Measurements from ENCODE around the gene STX16. TPM values are rescaled to one million over a fixed set of nuclear protein-coding genes. Genes with fewer than 3 reads are reported as not detected.
A peak's percentile ranks its signal among the peaks of the same experiment; 100 is the strongest.

The STX16 gene
- total RNA-seq, 1 experiment from 2014 or later: 89.1 TPM

DNA sequence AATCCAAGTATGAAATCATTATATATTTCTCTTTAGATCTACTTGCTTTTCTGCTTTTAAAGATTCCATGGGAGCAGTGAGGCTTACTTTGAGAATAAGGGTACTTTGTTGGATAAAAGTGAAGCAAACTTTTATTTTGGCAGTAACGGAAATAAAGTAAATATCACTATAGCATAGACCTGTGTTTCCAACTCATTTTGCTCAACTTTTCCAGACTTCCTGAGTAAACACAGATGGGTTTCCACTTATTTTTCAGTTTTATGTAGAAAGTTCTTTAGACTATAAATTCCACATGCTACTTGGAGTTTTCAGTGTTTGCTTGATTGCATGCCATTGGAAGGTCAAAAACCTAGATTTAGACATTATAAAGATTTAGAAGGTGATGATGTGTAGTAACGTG lies 6.2 kb downstream of the STX16 start:
- Mint-ChIP-seq H3K4me3 (peak overlapping the region; percentile 50), H3K27ac (peak overlapping the region; percentile 91), H3K4me1 (peaks cover 79% of the 10 kb centered on the region), H3K27me3 (ENCODE audit: low read depth) (no peaks in the 10 kb centered on the region), H3K9me3 (no peaks in the 10 kb centered on the region), H3K36me3 (peaks cover 11% of the 10 kb centered on the region)
- DNase-seq (ENCODE audit: low spot score): no peak
- ATAC-seq: no peak
- TF ChIP-seq, protein P1, sequence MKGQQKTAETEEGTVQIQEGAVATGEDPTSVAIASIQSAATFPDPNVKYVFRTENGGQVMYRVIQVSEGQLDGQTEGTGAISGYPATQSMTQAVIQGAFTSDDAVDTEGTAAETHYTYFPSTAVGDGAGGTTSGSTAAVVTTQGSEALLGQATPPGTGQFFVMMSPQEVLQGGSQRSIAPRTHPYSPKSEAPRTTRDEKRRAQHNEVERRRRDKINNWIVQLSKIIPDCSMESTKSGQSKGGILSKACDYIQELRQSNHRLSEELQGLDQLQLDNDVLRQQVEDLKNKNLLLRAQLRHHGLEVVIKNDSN (CRISPR knock-in tag; IDR thresholded peaks at IDR 0.05): no peak
- TF ChIP-seq, protein P2, sequence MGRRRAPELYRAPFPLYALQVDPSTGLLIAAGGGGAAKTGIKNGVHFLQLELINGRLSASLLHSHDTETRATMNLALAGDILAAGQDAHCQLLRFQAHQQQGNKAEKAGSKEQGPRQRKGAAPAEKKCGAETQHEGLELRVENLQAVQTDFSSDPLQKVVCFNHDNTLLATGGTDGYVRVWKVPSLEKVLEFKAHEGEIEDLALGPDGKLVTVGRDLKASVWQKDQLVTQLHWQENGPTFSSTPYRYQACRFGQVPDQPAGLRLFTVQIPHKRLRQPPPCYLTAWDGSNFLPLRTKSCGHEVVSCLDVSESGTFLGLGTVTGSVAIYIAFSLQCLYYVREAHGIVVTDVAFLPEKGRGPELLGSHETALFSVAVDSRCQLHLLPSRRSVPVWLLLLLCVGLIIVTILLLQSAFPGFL (CRISPR knock-in tag; IDR thresholded peaks at IDR 0.05; ENCODE audit: borderline replicate concordance): no peak
- TF ChIP-seq ZNF219 (CRISPR knock-in tag; IDR thresholded peaks at IDR 0.05; ENCODE audit: borderline replicate concordance) (no peak), GRHL2 (CRISPR knock-in tag; IDR thresholded peaks at IDR 0.05; ENCODE audit: insufficient replicate concordance, severe bottlenecking) (no peak)
- CTCF ChIA-PET: interaction anchor here (0.5 to 2.8 kb wide), 3 partner anchors 176 to 188 kb away, joined by 3 to 10 read pairs (median 3); no protein-coding TSS in a partner anchor
- POLR2A ChIA-PET: interaction anchor here (0.8 kb wide), 1 partner anchor 194 kb away, joined by 3 read pairs; no protein-coding TSS in a partner anchor

DNA sequence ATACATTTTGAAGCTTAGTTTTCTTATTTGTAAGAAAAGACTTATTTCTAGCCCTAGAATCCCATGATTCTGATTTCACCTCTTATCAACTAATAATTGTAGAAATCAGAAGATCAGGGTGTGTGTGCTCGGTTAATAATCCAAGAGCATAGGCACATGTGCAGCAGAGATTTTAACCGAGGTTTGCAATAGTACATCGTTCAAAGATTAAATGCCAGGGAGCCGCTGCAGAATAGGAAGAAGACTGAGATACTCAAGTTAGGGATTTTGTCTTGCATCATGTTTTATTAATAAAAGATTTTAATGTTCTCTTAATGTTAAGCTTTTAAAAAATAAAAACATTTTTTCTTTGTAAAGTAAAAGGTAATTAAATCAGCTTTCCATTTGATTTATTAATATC lies 6.9 kb downstream of the STX16 start:
- no peak for TF ChIP-seq TEAD1 (CRISPR knock-in tag; IDR thresholded peaks at IDR 0.05)
- no peak for TF ChIP-seq KAT7 (CRISPR knock-in tag; IDR thresholded peaks at IDR 0.05; ENCODE audit: borderline replicate concordance)
- TF ChIP-seq ZNF671 (CRISPR knock-in tag; IDR thresholded peaks at IDR 0.05): no peak
- no peak for TF ChIP-seq ETV6 (CRISPR knock-in tag; IDR thresholded peaks at IDR 0.05)
- TF ChIP-seq IRF2 (CRISPR knock-in tag; IDR thresholded peaks at IDR 0.05; ENCODE audit: borderline replicate concordance, low read depth): no peak
- TF ChIP-seq CREM (CRISPR knock-in tag; IDR thresholded peaks at IDR 0.05): no peak
- TF ChIP-seq, protein P3, sequence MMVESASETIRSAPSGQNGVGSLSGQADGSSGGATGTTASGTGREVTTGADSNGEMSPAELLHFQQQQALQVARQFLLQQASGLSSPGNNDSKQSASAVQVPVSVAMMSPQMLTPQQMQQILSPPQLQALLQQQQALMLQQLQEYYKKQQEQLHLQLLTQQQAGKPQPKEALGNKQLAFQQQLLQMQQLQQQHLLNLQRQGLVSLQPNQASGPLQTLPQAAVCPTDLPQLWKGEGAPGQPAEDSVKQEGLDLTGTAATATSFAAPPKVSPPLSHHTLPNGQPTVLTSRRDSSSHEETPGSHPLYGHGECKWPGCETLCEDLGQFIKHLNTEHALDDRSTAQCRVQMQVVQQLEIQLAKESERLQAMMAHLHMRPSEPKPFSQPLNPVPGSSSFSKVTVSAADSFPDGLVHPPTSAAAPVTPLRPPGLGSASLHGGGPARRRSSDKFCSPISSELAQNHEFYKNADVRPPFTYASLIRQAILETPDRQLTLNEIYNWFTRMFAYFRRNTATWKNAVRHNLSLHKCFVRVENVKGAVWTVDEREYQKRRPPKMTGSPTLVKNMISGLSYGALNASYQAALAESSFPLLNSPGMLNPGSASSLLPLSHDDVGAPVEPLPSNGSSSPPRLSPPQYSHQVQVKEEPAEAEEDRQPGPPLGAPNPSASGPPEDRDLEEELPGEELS (CRISPR knock-in tag; IDR thresholded peaks at IDR 0.05): no peak
- TF ChIP-seq PRRX2 (CRISPR knock-in tag; IDR thresholded peaks at IDR 0.05): no peak
- TF ChIP-seq MXD4 (CRISPR knock-in tag; IDR thresholded peaks at IDR 0.05; ENCODE audit: borderline replicate concordance): no peak
- H3K27ac Mint-ChIP-seq: peak overlapping the region; percentile 91; the same call in 1 of the 2 replicates
- no peaks in the 10 kb centered on the region for H3K9me3 Mint-ChIP-seq
- CTCF ChIA-PET: interaction anchor here (0.7 to 2.8 kb wide), 2 partner anchors 11 to 176 kb away, joined by 3 to 10 read pairs; no protein-coding TSS in a partner anchor
- H3K4me1 Mint-ChIP-seq: peaks cover 80% of the 10 kb centered on the region
- POLR2A ChIA-PET: interaction anchor here (1.4 kb wide), 1 partner anchor 11 kb away, joined by 7 read pairs; no protein-coding TSS in a partner anchor
- DNase-seq (ENCODE audit: low spot score): no peak
- H3K27me3 Mint-ChIP-seq (ENCODE audit: low read depth): no peaks in the 10 kb centered on the region
- peaks cover 13% of the 10 kb centered on the region for H3K36me3 Mint-ChIP-seq
- peak overlapping the region; percentile 50 for H3K4me3 Mint-ChIP-seq
- no peak for ATAC-seq

DNA sequence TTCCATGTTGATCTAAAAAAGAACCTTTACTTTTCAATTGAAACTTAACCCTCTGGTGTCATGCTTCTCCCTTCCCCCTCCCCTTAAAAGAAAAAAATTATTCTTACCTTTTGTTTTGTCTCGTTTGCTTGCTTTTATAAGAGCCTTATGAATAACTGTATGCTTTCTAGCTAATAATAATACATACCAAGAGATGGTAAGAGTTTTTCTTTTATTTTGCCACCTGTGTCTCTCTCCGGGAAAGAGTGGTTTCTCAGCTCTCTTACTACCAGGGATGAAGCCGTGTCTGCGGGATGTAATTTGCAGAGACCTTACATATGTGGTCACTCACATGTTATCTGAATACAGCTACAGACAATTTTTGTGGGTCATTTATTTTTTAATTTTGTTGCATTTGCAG lies 7.7 kb downstream of the STX16 start:
- H3K4me1 Mint-ChIP-seq: peaks cover 82% of the 10 kb centered on the region
- no peak for DNase-seq (ENCODE audit: low spot score)
- ChIA-PET POLR2A (interaction anchor here (1.3 to 1.4 kb wide), 2 partner anchors 9 to 11 kb away, joined by 5 to 7 read pairs; no protein-coding TSS in a partner anchor), CTCF (interaction anchor here (1.1 to 2.8 kb wide), 4 partner anchors 8 to 181 kb away, joined by 5 to 10 read pairs (median 9); partner anchors contain the start of gene STX16)
- ATAC-seq: no peak
- H3K27ac Mint-ChIP-seq: peak overlapping the region; percentile 94
- peak overlapping the region; percentile 59 for H3K4me3 Mint-ChIP-seq
- H3K9me3 Mint-ChIP-seq: no peaks in the 10 kb centered on the region
- H3K27me3 Mint-ChIP-seq (ENCODE audit: low read depth): no peaks in the 10 kb centered on the region
- no peak for TF ChIP-seq ESRRA (CRISPR knock-in tag; IDR thresholded peaks at IDR 0.05; ENCODE audit: borderline replicate concordance)
- peaks cover 19% of the 10 kb centered on the region for H3K36me3 Mint-ChIP-seq

DNA sequence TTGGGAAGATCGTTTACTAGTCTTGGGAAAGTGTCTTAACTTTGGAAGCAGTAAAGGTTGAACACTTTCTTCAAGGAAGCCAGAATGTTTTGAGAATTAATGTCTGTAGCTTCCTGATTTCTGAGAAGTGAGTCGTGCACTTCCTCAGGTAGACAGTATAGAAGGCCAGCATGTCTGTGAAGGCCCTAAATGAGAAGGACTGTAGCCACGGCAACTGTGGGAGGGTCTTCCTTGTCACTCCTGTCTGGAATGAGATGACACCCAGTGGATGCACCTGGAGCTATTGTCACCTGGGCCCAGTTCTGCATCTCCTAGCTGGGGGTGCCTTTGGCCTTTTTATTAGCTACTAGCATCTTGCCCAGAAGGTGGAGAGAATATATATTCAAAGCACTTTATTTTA lies 8.8 kb downstream of the STX16 start:
- ATAC-seq (peak; percentile 61), DNase-seq (ENCODE audit: low spot score) (no peak)
- Mint-ChIP-seq H3K4me3 (peak overlapping the region; percentile 6; the same call in 1 of the 2 replicates), H3K27ac (0 out of 2 replicates have a peak overlapping the region, but pooled peaks have one; percentile 1), H3K36me3 (peaks cover 23% of the 10 kb centered on the region), H3K27me3 (ENCODE audit: low read depth) (no peaks in the 10 kb centered on the region), H3K9me3 (no peaks in the 10 kb centered on the region), H3K4me1 (peaks cover 90% of the 10 kb centered on the region)
- POLR2A ChIA-PET: interaction anchor here (0.9 to 1.4 kb wide), 4 partner anchors 7 to 38 kb away, joined by 3 to 5 read pairs (median 4); partner anchors contain the start of gene STX16
- CTCF ChIA-PET: interaction anchor here (1.0 to 2.8 kb wide), 5 partner anchors 9 to 210 kb away, joined by 4 to 10 read pairs (median 8); partner anchors contain the start of gene STX16
- no peak for TF ChIP-seq ETV6 (CRISPR knock-in tag; IDR thresholded peaks at IDR 0.05)
- TF ChIP-seq, protein P4, sequence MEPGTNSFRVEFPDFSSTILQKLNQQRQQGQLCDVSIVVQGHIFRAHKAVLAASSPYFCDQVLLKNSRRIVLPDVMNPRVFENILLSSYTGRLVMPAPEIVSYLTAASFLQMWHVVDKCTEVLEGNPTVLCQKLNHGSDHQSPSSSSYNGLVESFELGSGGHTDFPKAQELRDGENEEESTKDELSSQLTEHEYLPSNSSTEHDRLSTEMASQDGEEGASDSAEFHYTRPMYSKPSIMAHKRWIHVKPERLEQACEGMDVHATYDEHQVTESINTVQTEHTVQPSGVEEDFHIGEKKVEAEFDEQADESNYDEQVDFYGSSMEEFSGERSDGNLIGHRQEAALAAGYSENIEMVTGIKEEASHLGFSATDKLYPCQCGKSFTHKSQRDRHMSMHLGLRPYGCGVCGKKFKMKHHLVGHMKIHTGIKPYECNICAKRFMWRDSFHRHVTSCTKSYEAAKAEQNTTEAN (CRISPR knock-in tag; IDR thresholded peaks at IDR 0.05): no peak
- no peak for TF ChIP-seq ZNF232 (CRISPR knock-in tag; IDR thresholded peaks at IDR 0.05)
- TF ChIP-seq TCF7 (CRISPR knock-in tag; IDR thresholded peaks at IDR 0.05; ENCODE audit: low read depth): no peak
- TF ChIP-seq, protein P3 (CRISPR knock-in tag; IDR thresholded peaks at IDR 0.05): no peak
- no peak for TF ChIP-seq IRF2 (CRISPR knock-in tag; IDR thresholded peaks at IDR 0.05; ENCODE audit: borderline replicate concordance, low read depth)

Measured in WTC11 (cell line).